Fibroblast of peridontal ligament (primary cell): ENCODE measurements around the gene DCDC2C.

ENCODE experiments used
- DNase-seq: peaks from one replicate; pipeline ENCODE4 v3.0.0-alpha.2; 2010; ENCODE audit errors: extremely low read depth

Gene DCDC2C

GRCh38 chr2:3895021-3895420 is 191.6 kb downstream of the DCDC2C start:
- no peak for DNase-seq
